Erythroblast (primary cell): ENCODE data around the gene LYPD6.

ENCODE experiments used
- GATA1 ChIP-seq: IDR thresholded peaks from 2 replicates; pipeline ENCODE4 v1.6.1; 2011; ENCODE audit warnings: low read depth, mild to moderate bottlenecking, control low read depth, low read length, moderate library complexity
- POLR2A ChIP-seq: IDR thresholded peaks from 2 replicates; pipeline ENCODE4 v1.6.1; 2011; ENCODE audit warnings: mild to moderate bottlenecking, low read length

GRCh38 chr2:149348291-149348690 is 17.9 kb downstream of the LYPD6 start:
- TF ChIP-seq POLR2A: no peak
- no peak for TF ChIP-seq GATA1
